ENCODE data around the gene TPPP.
A peak's percentile ranks its signal among the peaks of the same experiment; 100 is the strongest.

The TPPP gene

GRCh38 chr5:676699-677076, 16.5 kb downstream of the TPPP start:
- DNase-seq: no peak

GRCh38 chr5:675871-676698, 17.1 kb downstream of the TPPP start:
- no peak for DNase-seq

- DNase-seq: no peak
These were observed 17.9 kb downstream of the TPPP start for GRCh38 chr5:675111-675870.

GRCh38 chr5:674630-675011, 18.5 kb downstream of the TPPP start:
- DNase-seq: no peak

GRCh38 chr5:673831-674629, 19.1 kb downstream of the TPPP start:
- DNase-seq: no peak

- no peak for DNase-seq
These were observed 19.9 kb downstream of the TPPP start for GRCh38 chr5:673161-673830.

- peak; percentile 35 for DNase-seq
These were observed 20.6 kb downstream of the TPPP start for GRCh38 chr5:672329-673160.

GRCh38 chr5:671459-672328, 21.5 kb downstream of the TPPP start:
- no peak for DNase-seq

- DNase-seq: no peak
These were observed 22.5 kb downstream of the TPPP start for GRCh38 chr5:670396-671270.

- DNase-seq: no peak
These were observed 23.2 kb downstream of the TPPP start for GRCh38 chr5:669842-670395.

- no peak for DNase-seq
These were observed 23.9 kb downstream of the TPPP start for GRCh38 chr5:669111-669841.

GRCh38 chr5:668283-668995, 24.7 kb downstream of the TPPP start:
- no peak for DNase-seq

GRCh38 chr5:666816-667498, 26.2 kb downstream of the TPPP start:
- DNase-seq: no peak

- no peak for DNase-seq
These were observed 27.0 kb downstream of the TPPP start for GRCh38 chr5:665956-666711.

- DNase-seq: no peak
These were observed 27.6 kb downstream of the TPPP start for GRCh38 chr5:665541-665955.

GRCh38 chr5:664994-665360, 28.2 kb downstream of the TPPP start:
- no peak for DNase-seq
